Neural crest cell (in vitro differentiated cells): ENCODE data around the gene PLXNB2. TPM values are rescaled to one million over a fixed set of nuclear protein-coding genes. Genes with fewer than 3 reads are reported as not detected.
"Not testable (repeated sequence)": the region's sequence is repeated elsewhere in the genome, so short reads cannot be mapped to it uniquely, and the experiment has no call there.

ENCODE experiments used
- DNase-seq: peaks from one replicate; pipeline ENCODE4 v3.0.0; 2021; ENCODE audit warnings: low read depth, mixed read lengths, low spot score
- H3K27ac Mint-ChIP-seq: one replicate; pipeline ENCODE4 v1.8.0; 2021; ENCODE audit warnings: mild to moderate bottlenecking, mixed read lengths; ENCODE audit not compliant: unreplicated experiment
- H3K27me3 Mint-ChIP-seq: 2 replicates; pipeline ENCODE4 v1.8.0; 2021; ENCODE audit warnings: low read depth, mild to moderate bottlenecking, mixed read lengths
- H3K36me3 Mint-ChIP-seq: 2 replicates; pipeline ENCODE4 v1.8.0; 2021; ENCODE audit warnings: low read depth, mild to moderate bottlenecking, mixed read lengths
- H3K4me1 Mint-ChIP-seq: 2 replicates; pipeline ENCODE4 v1.8.0; 2021; ENCODE audit warnings: mixed read lengths
- H3K4me3 Mint-ChIP-seq: one replicate; pipeline ENCODE4 v1.8.0; 2021; ENCODE audit warnings: mild to moderate bottlenecking, mixed read lengths
- H3K9me3 Mint-ChIP-seq: 2 replicates; pipeline ENCODE4 v1.8.0; 2021; ENCODE audit warnings: mixed read lengths
- total RNA-seq: library from RNA; stranded (reverse); gene quantifications from 2 replicates; pipeline ENCODE4 v1.2.1, GENCODE V29; 2021
- TF ChIP-seq, protein P1 (sequence below): fragments of 200-600 bp; sonication (generic); conservative IDR thresholded peaks from 2 replicates; pipeline ENCODE4 v1.5.0; 2021; ENCODE audit warnings: antibody characterized with exemption, mild to moderate bottlenecking

PLXNB2 gene
- total RNA-seq, 1 donor from 2014 or later, result 130 TPM

DNA sequence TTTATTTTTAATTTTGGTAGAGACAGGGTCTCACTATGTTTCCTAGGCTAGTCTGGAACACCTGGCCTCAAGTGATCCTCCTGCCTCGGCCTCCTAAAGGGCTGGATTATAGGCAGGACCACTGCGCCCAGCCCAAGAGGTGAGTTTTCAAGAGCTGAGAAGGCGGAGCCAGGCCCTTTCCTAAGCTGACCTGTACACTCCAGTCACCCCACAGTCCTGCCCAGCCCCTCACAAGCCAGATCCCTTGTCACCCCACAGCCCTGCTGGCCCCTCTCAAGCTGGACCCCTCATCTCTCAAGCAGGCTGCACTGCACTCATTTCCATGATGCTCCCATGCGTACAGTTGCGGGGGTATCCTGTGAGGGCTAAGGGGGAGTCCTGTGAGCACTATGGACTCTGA is 16.5 kb upstream of the PLXNB2 start:
- H3K9me3 Mint-ChIP-seq, result no peaks in the 10 kb centered on the region
- H3K4me3 Mint-ChIP-seq, result no peak overlapping the region
- no peak overlapping the region for H3K27ac Mint-ChIP-seq
- DNase-seq, result no peak
- H3K27me3 Mint-ChIP-seq, result peaks cover 2% of the 10 kb centered on the region
- H3K36me3 Mint-ChIP-seq, result no peaks in the 10 kb centered on the region
- peaks cover 11% of the 10 kb centered on the region for H3K4me1 Mint-ChIP-seq
- TF ChIP-seq, protein P1, sequence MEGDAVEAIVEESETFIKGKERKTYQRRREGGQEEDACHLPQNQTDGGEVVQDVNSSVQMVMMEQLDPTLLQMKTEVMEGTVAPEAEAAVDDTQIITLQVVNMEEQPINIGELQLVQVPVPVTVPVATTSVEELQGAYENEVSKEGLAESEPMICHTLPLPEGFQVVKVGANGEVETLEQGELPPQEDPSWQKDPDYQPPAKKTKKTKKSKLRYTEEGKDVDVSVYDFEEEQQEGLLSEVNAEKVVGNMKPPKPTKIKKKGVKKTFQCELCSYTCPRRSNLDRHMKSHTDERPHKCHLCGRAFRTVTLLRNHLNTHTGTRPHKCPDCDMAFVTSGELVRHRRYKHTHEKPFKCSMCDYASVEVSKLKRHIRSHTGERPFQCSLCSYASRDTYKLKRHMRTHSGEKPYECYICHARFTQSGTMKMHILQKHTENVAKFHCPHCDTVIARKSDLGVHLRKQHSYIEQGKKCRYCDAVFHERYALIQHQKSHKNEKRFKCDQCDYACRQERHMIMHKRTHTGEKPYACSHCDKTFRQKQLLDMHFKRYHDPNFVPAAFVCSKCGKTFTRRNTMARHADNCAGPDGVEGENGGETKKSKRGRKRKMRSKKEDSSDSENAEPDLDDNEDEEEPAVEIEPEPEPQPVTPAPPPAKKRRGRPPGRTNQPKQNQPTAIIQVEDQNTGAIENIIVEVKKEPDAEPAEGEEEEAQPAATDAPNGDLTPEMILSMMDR, result no peak

DNA sequence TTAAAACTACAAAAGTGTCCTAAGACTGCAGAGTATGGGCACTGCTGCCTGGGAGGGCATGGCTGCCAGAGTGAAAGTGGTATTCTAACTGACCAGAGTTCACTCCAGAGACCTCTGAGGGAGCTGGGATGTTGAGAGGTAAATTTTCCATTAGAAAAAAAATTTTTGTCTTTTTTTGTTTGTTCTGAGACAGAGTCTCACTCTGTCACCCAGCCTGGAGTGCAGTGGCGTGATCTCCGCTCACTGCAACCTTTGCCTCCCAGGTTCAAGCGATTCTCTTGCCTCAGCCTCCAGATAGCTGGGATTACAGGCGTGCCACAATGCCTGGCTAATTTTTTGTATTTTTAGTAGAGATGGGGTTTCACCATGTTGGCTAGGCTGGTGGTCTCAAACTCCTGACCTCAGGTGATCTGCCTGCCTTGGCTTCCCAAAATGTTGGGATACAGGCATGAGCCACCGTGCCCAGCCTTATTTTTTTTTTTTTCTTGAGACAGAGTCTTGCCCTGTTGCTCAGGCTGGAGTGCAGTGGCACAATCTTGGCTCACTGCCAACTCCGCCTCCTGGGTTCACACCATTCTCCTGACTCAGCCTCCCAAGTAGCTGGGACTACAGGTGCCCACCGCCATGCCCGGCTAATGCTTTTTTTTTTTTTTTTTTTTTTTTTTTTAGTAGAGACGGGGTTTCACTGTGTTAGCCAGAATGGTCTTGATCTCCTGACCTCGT is 15.1 kb upstream of the PLXNB2 start:
- H3K4me1 Mint-ChIP-seq, result peaks cover 11% of the 10 kb centered on the region
- not testable (repeated sequence) for DNase-seq, H3K27me3 Mint-ChIP-seq, H3K4me3 Mint-ChIP-seq, H3K36me3 Mint-ChIP-seq, H3K27ac Mint-ChIP-seq, H3K9me3 Mint-ChIP-seq

DNA sequence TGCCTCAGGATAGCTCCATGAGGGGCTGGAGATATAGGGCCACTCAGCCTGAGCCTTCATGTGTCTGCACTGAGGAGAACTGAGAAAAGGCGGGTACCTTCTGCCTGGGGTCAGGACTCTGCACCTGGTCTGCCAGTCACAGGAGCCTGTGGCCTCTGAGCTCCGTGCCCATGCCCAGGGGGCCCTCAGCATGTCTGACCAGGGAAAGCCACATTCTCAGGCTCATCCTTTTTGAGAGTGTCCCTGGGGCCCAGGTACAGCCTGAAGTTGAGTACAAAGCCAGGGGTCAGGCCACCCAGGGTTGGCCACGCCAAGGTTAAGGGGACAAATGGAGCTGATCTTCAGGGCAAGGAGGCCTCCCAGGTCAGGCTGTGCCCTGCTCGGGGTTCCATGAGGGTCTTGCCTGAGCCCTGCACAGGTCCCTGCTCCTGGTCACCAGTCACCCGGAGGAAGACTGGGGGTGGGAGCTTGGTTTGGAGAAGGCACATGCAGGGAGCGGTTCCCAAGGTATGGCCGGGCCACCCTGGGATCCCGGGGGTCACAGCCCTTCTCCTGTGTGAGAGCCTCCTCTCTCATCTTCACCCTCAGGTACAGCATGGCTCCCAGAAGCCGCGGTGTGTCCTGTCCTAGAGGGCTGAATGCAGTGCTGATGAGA is 13.4 kb upstream of the PLXNB2 start:
- no peak overlapping the region for H3K4me3 Mint-ChIP-seq
- no peaks in the 10 kb centered on the region for H3K36me3 Mint-ChIP-seq
- no peak overlapping the region for H3K27ac Mint-ChIP-seq
- no peak for DNase-seq
- H3K9me3 Mint-ChIP-seq, result no peaks in the 10 kb centered on the region
- peaks cover 4% of the 10 kb centered on the region for H3K4me1 Mint-ChIP-seq
- H3K27me3 Mint-ChIP-seq, result no peaks in the 10 kb centered on the region
- TF ChIP-seq, protein P1, result no peak

DNA sequence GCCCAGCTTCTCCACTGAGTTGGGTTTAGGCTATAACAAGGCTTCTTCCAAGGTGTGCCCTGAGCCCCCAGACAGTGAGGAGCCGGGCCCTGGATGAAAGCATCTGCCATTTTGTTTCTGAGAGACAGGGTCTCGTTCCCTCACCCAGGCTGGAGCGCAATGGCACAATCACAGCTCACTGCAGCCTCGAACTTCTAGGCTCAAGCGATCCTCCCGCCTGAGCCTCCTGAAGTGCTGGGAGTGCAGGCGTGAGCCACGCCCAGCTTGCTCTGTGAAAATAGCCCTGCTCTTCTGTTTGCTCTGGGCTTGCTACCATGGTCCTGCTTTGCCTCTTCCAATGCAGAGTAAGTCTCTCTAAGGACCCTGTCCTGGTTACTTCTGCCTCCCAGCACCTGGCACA is 12.7 kb upstream of the PLXNB2 start:
- Mint-ChIP-seq H3K9me3 (no peaks in the 10 kb centered on the region), H3K36me3 (no peaks in the 10 kb centered on the region), H3K4me1 (no peaks in the 10 kb centered on the region), H3K4me3 (no peak overlapping the region), H3K27me3 (no peaks in the 10 kb centered on the region), H3K27ac (no peak overlapping the region)
- TF ChIP-seq, protein P1, result no peak
- DNase-seq, result no peak

DNA sequence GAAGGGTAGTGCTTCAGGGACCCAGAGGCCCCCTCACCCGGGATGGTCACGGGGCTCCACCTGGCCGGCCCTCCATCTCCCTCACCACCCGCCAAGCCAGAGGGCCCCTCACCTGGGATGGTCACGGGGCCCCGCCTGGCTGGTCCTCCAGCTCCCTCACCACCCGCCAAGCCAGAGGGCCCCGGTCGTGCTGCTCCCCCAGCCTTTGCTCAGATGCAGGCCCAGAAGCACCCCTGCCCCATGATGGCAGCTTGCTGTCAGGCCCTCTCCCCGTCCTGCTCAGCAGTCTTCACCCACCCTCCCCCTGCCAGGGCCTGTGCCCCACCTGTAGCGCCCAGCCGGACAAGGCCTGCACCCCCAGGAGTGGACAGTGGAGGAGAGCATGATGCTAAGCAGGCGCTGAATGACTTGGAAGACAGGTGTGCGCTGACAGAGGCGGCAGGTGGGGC is 12.1 kb upstream of the PLXNB2 start:
- Mint-ChIP-seq H3K27me3 (no peaks in the 10 kb centered on the region), H3K36me3 (no peaks in the 10 kb centered on the region), H3K27ac (no peak overlapping the region), H3K4me3 (no peak overlapping the region), H3K4me1 (peaks cover under 1% of the 10 kb centered on the region), H3K9me3 (no peaks in the 10 kb centered on the region)
- DNase-seq, result no peak
- TF ChIP-seq, protein P1, result no peak

DNA sequence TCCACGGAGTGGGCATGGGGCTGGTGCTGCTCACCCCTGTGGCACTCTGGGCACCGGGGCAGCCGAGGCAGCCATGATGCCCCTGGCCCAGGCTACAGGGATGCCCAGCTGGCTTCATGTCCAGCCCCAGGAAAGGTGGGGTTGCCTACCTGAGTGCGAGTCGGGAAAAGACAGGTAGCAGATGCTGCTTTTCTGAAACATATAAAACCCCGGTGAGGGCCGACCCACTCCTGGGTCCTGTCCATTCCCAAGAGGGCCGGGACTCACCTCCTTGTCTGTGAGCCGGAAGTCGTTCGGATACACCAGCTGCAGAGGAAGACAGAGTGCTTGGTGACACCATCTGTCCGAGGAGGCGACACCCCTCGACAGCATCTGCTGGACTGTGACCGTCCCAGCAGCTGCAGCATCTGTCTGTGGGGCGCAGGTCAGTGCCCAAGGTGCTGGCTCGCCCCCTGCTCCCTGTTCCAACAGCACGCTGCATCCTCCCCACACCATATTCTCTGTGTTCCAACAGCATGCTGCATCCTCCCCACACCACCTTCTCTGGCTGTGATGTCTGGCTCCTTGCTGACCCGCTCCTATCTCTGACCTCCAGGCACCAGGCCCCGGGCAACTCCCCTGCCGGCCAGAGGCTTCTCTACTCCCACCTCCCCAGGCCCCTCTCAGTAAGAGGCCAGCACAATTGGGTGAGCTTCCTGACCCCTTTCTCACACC is 11.4 kb upstream of the PLXNB2 start:
- no peaks in the 10 kb centered on the region for H3K27me3 Mint-ChIP-seq
- H3K9me3 Mint-ChIP-seq, result no peaks in the 10 kb centered on the region
- peaks cover 5% of the 10 kb centered on the region for H3K4me1 Mint-ChIP-seq
- H3K36me3 Mint-ChIP-seq, result no peaks in the 10 kb centered on the region
- H3K4me3 Mint-ChIP-seq, result no peak overlapping the region
- TF ChIP-seq, protein P1, result no peak
- DNase-seq, result no peak
- H3K27ac Mint-ChIP-seq, result no peak overlapping the region
